Peyer's patch (tissue), 4 donors: Measurements from ENCODE around the gene TTI1. TPM values are rescaled to one million over a fixed set of nuclear protein-coding genes. Genes with fewer than 3 reads are reported as not detected.
"Not testable (repeated sequence)": the region's sequence is repeated elsewhere in the genome, so short reads cannot be mapped to it uniquely, and the experiment has no call there.

Experiments
- DNase-seq, 3 donors: peaks; one replicate each; pipeline ENCODE4 v3.0.0-alpha.2; 2017 to 2019
- H3K27ac ChIP-seq, 4 donors: fragments of 200-600 bp; sonication (generic); one replicate each; pipeline ENCODE4 v1.5.1; 2016 to 2019
- H3K27me3 ChIP-seq, 2 donors: fragments of 200-600 bp; sonication (generic); one replicate each; pipeline ENCODE4 v1.5.1; 2019
- H3K36me3 ChIP-seq, 3 donors: fragments of 200-600 bp; sonication (generic); one replicate each; pipeline ENCODE4 v1.5.1; 2016 to 2019
- H3K4me1 ChIP-seq, 4 donors: fragments of 200-600 bp; sonication (generic); one replicate each; pipeline ENCODE4 v1.5.1; 2016 to 2019
- H3K4me3 ChIP-seq, 4 donors: fragments of 200-600 bp; sonication (generic); 1 replicate in 3 of 4; 2 replicates in 1 of 4; pipeline ENCODE4 v1.5.1; 2016 to 2019; ENCODE audit warnings: mild to moderate bottlenecking in 1 of 4
- H3K9me3 ChIP-seq, 4 donors: fragments of 200-600 bp; sonication (generic); one replicate each; pipeline ENCODE4 v1.5.1; 2016 to 2019; ENCODE audit warnings: mild to moderate bottlenecking in 1 of 4
- POLR2A ChIP-seq, 2 donors: fragments of 450-650 bp; IDR thresholded peaks; one replicate each; pipeline ENCODE4 v1.5.1; 2017; ENCODE audit warnings: antibody characterized with exemption in 2 of 2, mild to moderate bottlenecking in 2 of 2, moderate library complexity in 2 of 2
- total RNA-seq, 4 donors: library from RNA; depleted of rRNA; stranded (reverse); fragments of >200 nt; gene quantifications; one replicate each; pipeline ENCODE4 v1.1.0, GENCODE V29; 2016
- TF ChIP-seq, protein P1 (sequence below), 6 experiments: fragments of 450-650 bp in 4 of 6; fragments of 200-600 bp in 2 of 6; sonication (generic) in 1 of 6; IDR thresholded peaks; one replicate each; pipeline ENCODE4 v1.5.1; 2017 to 2019; ENCODE audit warnings: antibody characterized with exemption in 6 of 6, mild to moderate bottlenecking in 3 of 6, moderate library complexity in 1 of 6

The TTI1 gene
- total RNA-seq, 4 donors from 2014 or later: 9.3 to 34.7 (median 14.8) TPM

DNA sequence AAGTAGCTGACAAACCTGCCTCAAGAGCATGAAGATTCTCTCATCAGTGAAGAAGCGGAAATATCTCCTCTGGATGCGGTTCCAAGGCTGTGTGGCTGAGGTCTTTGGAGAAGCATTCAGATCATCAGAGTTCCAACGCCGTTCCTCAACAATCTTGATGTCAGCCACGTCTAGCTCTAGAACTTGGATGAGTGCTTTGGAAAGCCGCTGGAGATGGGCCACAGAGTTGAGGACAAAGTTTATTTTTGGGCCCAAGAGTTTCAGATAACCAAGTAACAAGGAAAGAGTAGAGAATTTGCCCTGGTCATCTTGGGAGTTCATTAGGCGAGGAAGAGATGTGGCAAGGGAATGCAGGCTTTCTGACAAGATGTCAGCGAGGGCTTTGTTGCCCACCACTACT, 20.9 kb downstream of the TTI1 start:
- Histone ChIP-seq H3K27ac (no peak overlapping the region), H3K4me1 (no peaks in the 10 kb centered on the region), H3K9me3 (no peaks in the 10 kb centered on the region), H3K27me3 (no peaks in the 10 kb centered on the region), H3K4me3 (no peak overlapping the region), H3K36me3 (peaks cover 0 to 45% (median 3%) of the 10 kb centered on the region in 3 donors)
- DNase-seq: no peak
- TF ChIP-seq POLR2A (IDR thresholded peaks at IDR 0.05): no peak
- TF ChIP-seq, protein P1, sequence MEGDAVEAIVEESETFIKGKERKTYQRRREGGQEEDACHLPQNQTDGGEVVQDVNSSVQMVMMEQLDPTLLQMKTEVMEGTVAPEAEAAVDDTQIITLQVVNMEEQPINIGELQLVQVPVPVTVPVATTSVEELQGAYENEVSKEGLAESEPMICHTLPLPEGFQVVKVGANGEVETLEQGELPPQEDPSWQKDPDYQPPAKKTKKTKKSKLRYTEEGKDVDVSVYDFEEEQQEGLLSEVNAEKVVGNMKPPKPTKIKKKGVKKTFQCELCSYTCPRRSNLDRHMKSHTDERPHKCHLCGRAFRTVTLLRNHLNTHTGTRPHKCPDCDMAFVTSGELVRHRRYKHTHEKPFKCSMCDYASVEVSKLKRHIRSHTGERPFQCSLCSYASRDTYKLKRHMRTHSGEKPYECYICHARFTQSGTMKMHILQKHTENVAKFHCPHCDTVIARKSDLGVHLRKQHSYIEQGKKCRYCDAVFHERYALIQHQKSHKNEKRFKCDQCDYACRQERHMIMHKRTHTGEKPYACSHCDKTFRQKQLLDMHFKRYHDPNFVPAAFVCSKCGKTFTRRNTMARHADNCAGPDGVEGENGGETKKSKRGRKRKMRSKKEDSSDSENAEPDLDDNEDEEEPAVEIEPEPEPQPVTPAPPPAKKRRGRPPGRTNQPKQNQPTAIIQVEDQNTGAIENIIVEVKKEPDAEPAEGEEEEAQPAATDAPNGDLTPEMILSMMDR (IDR thresholded peaks at IDR 0.05): no peak

DNA sequence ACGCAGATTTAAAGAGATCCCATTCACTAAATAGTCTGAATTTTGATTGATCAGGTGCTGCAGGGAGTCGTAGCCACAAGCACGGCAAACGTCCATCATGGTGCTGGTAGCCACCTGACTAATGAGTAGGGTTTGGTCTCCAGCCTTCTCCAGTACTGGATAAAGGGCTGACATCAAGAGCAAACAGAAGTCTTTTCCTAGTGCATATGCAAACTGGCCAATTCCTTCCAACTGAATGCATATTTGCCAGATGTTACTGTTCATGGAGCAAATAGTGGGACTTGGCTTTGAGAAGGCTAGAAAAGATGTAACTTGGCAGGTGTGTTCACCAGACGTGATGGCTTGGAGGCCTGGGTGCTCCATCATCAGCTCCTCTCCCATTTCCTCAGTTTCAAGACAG, 21.6 kb downstream of the TTI1 start:
- TF ChIP-seq POLR2A (IDR thresholded peaks at IDR 0.05): no peak
- TF ChIP-seq, protein P1 (IDR thresholded peaks at IDR 0.05): no peak
- H3K27ac ChIP-seq: no peak overlapping the region

DNA sequence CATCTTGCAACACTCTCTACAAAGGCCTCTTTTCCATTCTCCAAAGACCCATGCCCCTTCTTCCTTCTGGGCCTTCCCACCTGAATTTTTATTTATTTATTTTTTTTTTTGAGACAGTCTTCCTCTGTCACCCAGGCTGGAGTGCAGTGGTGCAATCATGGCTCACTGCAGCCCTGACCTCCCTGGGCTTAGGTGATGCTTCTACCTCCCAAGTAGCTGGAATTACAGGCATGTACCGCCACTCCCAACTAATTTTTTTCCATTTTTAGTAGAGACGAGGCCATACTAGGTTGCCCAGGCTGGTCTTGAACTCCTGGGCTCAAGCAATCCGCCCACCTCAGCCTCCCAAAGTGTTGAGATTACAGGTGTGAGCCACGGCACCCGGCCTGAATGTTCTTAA, 23.8 kb downstream of the TTI1 start:
- not testable (repeated sequence) for H3K9me3 ChIP-seq, DNase-seq, H3K27me3 ChIP-seq, H3K4me3 ChIP-seq, H3K4me1 ChIP-seq, H3K27ac ChIP-seq
- H3K36me3 ChIP-seq: peaks cover 0 to 30% (median 0%) of the 10 kb centered on the region in 3 donors

More for the DNA sequence above, 21.6 kb downstream of the TTI1 start:
- H3K36me3 ChIP-seq: peaks cover 0 to 39% (median 0%) of the 10 kb centered on the region in 3 donors
- DNase-seq: no peak
- no peaks in the 10 kb centered on the region for H3K4me1 ChIP-seq
- H3K9me3 ChIP-seq: no peaks in the 10 kb centered on the region
- no peak overlapping the region for H3K4me3 ChIP-seq
- H3K27me3 ChIP-seq: no peaks in the 10 kb centered on the region

DNA sequence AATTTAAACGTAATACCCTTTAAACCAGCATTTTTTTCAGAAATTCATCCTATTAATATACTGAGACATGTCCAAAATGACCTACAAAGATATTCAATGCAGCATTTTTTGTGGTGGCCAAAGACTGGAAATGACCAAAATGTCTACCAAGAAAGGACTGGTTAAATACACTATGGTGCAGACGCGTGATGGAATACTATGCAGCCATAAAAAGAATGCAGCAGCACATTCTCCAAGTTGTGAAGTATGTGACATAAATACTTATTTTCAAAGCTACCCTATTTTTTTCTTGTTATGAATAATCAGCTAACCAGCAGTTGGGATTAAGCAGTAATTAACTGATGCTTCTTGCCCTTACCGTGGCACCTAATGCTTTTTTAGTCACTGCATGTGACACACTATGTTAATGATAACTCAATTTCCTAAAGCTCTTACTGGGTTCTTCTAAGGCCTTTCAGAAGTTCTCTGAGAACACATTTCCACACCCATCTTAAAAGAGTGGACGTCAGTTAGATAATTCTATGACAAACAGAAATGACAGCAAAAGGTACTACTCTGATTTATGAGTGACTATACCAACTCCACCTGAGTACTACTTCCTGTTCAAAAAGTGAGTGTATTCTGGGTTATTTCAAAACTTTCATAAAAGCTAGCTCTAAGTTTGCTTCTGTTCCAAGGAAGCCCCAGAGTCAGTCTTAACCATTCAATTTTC, 24.9 kb downstream of the TTI1 start:
- Histone ChIP-seq H3K27me3 (no peaks in the 10 kb centered on the region), H3K27ac (no peak overlapping the region), H3K4me3 (no peak overlapping the region), H3K9me3 (no peaks in the 10 kb centered on the region), H3K4me1 (no peaks in the 10 kb centered on the region), H3K36me3 (peaks cover 0 to 26% (median 0%) of the 10 kb centered on the region in 3 donors)
- no peak for TF ChIP-seq POLR2A (IDR thresholded peaks at IDR 0.05)
- TF ChIP-seq, protein P1 (IDR thresholded peaks at IDR 0.05): no peak
- DNase-seq: no peak

DNA sequence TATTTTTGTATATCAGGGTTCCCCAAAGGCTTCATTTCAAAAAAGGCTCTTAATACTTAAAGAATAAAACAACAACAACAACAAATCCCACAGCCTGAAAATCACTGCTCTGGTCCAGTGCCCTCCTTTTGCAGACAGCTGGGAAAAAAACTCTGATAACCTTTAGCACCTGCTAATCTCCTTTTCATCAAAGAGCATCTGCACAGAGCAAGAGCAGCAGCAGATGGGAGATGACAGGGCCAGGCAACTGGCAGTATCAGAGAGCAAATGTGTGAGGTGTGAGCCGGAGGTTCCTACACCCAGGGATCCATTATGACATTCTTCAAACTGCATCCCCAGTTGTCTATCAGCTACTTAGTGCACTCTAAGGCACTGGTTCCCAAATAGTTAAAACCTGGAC, 25.7 kb downstream of the TTI1 start:
- TF ChIP-seq, protein P1 (IDR thresholded peaks at IDR 0.05): no peak
- TF ChIP-seq POLR2A (IDR thresholded peaks at IDR 0.05): no peak
- Histone ChIP-seq H3K27me3 (no peaks in the 10 kb centered on the region), H3K9me3 (no peaks in the 10 kb centered on the region), H3K27ac (no peak overlapping the region), H3K4me1 (no peaks in the 10 kb centered on the region), H3K36me3 (peaks cover 0 to 26% (median 0%) of the 10 kb centered on the region in 3 donors), H3K4me3 (no peak overlapping the region)
- DNase-seq: no peak

DNA sequence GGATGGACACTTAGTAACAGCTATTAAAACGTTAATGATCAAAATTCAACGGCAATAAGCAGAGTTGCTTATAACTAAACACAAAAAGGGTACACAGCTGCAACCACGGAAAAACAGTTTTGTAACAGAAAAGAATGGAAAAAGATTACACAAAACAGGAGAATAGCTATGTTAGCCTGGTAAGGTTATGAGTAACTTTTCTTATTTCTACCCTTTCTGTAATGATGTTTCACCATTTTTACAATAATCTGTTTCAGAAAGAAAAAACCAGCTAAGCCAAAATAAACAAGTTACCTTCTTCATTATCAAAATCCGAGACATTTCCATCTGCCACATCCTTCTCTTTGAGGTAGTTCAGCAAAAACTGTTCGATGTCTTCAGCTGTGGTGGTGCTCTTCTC, 27.4 kb downstream of the TTI1 start:
- DNase-seq: no peak
- Histone ChIP-seq H3K36me3 (peaks cover 0 to 26% (median 0%) of the 10 kb centered on the region in 3 donors), H3K4me1 (no peaks in the 10 kb centered on the region)

More for the DNA sequence above, 27.4 kb downstream of the TTI1 start:
- no peaks in the 10 kb centered on the region for H3K9me3 ChIP-seq
- H3K27ac ChIP-seq: no peak overlapping the region
- TF ChIP-seq, protein P1 (IDR thresholded peaks at IDR 0.05): no peak
- TF ChIP-seq POLR2A (IDR thresholded peaks at IDR 0.05): no peak
- no peaks in the 10 kb centered on the region for H3K27me3 ChIP-seq
- no peak overlapping the region for H3K4me3 ChIP-seq
